HG03378 (cell line): Measurements from ENCODE around the gene SLC25A21.
"Not testable (repeated sequence)": the region's sequence is repeated elsewhere in the genome, so short reads cannot be mapped to it uniquely, and the experiment has no call there.

Experiments
- ATAC-seq: cut with Tn5 transposase; IDR thresholded peaks from one replicate; pipeline ENCODE4 v1.9.1; 2021; ENCODE audit warnings: mild to moderate bottlenecking, moderate library complexity; ENCODE audit not compliant: unreplicated experiment

SLC25A21 gene

GRCh38 chr14:37172024-37172869 is at the start of gene SLC25A21:
SLC25A21 (minus strand) TSS chr14:37172606.
- ATAC-seq, result no peak

- ATAC-seq, result no peak
Observed at GRCh38 chr14:37221073-37221472, 48.7 kb upstream of the SLC25A21 start.

GRCh38 chr14:37215345-37215744 is 42.9 kb upstream of the SLC25A21 start:
- no peak for ATAC-seq

GRCh38 chr14:37213016-37213415 is 40.6 kb upstream of the SLC25A21 start:
- no peak for ATAC-seq

- ATAC-seq, result no peak
Observed at GRCh38 chr14:37210448-37210847, 38.0 kb upstream of the SLC25A21 start.

GRCh38 chr14:37209617-37210016 is 37.2 kb upstream of the SLC25A21 start:
- not testable (repeated sequence) for ATAC-seq

GRCh38 chr14:37205623-37206605 is 33.5 kb upstream of the SLC25A21 start:
- ATAC-seq, result not testable (repeated sequence)

- no peak for ATAC-seq
Observed at GRCh38 chr14:37203423-37203822, 31.0 kb upstream of the SLC25A21 start.

- no peak for ATAC-seq
Observed at GRCh38 chr14:37202812-37203211, 30.4 kb upstream of the SLC25A21 start.

- no peak for ATAC-seq
Observed at GRCh38 chr14:37202265-37202664, 29.9 kb upstream of the SLC25A21 start.

- no peak for ATAC-seq
Observed at GRCh38 chr14:37201724-37202123, 29.3 kb upstream of the SLC25A21 start.

- no peak for ATAC-seq
Observed at GRCh38 chr14:37198907-37199306, 26.5 kb upstream of the SLC25A21 start.

- no peak for ATAC-seq
Observed at GRCh38 chr14:37198273-37198598, 25.8 kb upstream of the SLC25A21 start.

- ATAC-seq, result no peak
Observed at GRCh38 chr14:37197421-37198272, 25.2 kb upstream of the SLC25A21 start, which contains the start of gene MIPOL1. MIPOL1 (plus strand) TSS chr14:37197937; CDS start chr14:37247889, 49,952 bp downstream.

- ATAC-seq, result no peak
Observed at GRCh38 chr14:37196604-37197420, 24.4 kb upstream of the SLC25A21 start.

- ATAC-seq, result no peak
Observed at GRCh38 chr14:37195327-37195726, 22.9 kb upstream of the SLC25A21 start.

- ATAC-seq, result no peak
Observed at GRCh38 chr14:37194698-37195097, 22.3 kb upstream of the SLC25A21 start.

GRCh38 chr14:37189733-37190132 is 17.3 kb upstream of the SLC25A21 start:
- ATAC-seq, result not testable (repeated sequence)

GRCh38 chr14:37187840-37188577 is 15.6 kb upstream of the SLC25A21 start:
- ATAC-seq, result not testable (repeated sequence)
